Lower lobe of right lung (tissue), 2 donors: ENCODE measurements around the gene HIGD1A. TPM values are rescaled to one million over a fixed set of nuclear protein-coding genes. Genes with fewer than 3 reads are reported as not detected.
A peak's percentile ranks its signal among the peaks of the same experiment; 100 is the strongest.

Experiments
- ATAC-seq, 2 donors: fragments of 200-7000 bp; cut with Tn5 transposase; one replicate each; pipeline ENCODE4 v1.9.1; 2020 to 2022; ENCODE audit warnings: mild to moderate bottlenecking in 2 of 2, moderate library complexity in 2 of 2
- DNase-seq: peaks from one replicate; pipeline ENCODE4 v3.0.0-alpha.2; 2020
- H3K27ac ChIP-seq: fragments of 200-600 bp; one replicate; pipeline ENCODE4 v1.8.0; 2022
- H3K27me3 ChIP-seq: fragments of 200-600 bp; one replicate; pipeline ENCODE4 v1.8.0; 2022; ENCODE audit warnings: low read depth
- H3K36me3 ChIP-seq: fragments of 200-600 bp; one replicate; pipeline ENCODE4 v1.8.0; 2022; ENCODE audit warnings: mild to moderate bottlenecking
- H3K4me1 ChIP-seq: fragments of 200-600 bp; one replicate; pipeline ENCODE4 v1.8.0; 2022
- H3K4me3 ChIP-seq: fragments of 200-600 bp; one replicate; pipeline ENCODE4 v1.8.0; 2022; ENCODE audit warnings: mild to moderate bottlenecking
- H3K9me3 ChIP-seq: fragments of 200-600 bp; one replicate; pipeline ENCODE4 v1.8.0; 2022
- CTCF ChIP-seq: fragments of 200-600 bp; IDR thresholded peaks from one replicate; pipeline ENCODE4 v1.8.0; 2022; ENCODE audit warnings: antibody characterized with exemption, mild to moderate bottlenecking
- intact Hi-C: fragments of 100-400 bp; cut with DNase I; formaldehyde crosslinking; loops from one replicate; pipeline ENCODE4 v1.11.0; 2022
- long read RNA-seq: library from polyadenylated mRNA; unstranded; transcript quantifications from one replicate; pipeline ENCODE4 v2.0.0, GENCODE V29; 2021
- total RNA-seq: library from RNA; stranded (reverse); fragmentation: NEBNext Ultra II Directional; extraction: Animal tissue kit (Norgen Biotek cat#: 25700); gene quantifications from one replicate; pipeline ENCODE4 v1.2.1, GENCODE V29; 2021
- donor health status: DM: no; HTN: yes; CAD: no; lungs with severe emphysema.

Gene HIGD1A
- 83.8 TPM for total RNA-seq
- long read RNA-seq, transcript HIGD1A-204 (4 exons, 585 nt), result minor isoform, 6 of 161 reads
- long read RNA-seq, transcript HIGD1A-201 (4 exons, 1,373 nt), result major isoform, 145 of 161 reads
- long read RNA-seq, partial matches to known transcripts, result 1 of 161 reads
- long read RNA-seq, other reads (novel, unspliced or antisense), result 6 of 161 reads

- no peaks in the 10 kb centered on the region for H3K27me3 ChIP-seq
- no peaks in the 10 kb centered on the region for H3K36me3 ChIP-seq
- H3K4me3 ChIP-seq, result peak within 1 kb of the TSS; percentile 82
- no peaks in the 10 kb centered on the region for H3K9me3 ChIP-seq
- no peak for TF ChIP-seq CTCF
- peak; percentile 100 for ATAC-seq
- DNase-seq, result peak; percentile 97
- H3K4me1 ChIP-seq, result peaks cover 47% of the 10 kb centered on the region
- peak within 1 kb of the TSS; percentile 92 for H3K27ac ChIP-seq
- intact Hi-C loops, result no loop called here
These were observed at the start of gene HIGD1A for GRCh38 chr3:42804106-42804830. Gene HIGD1A, minus strand, starts transcription at chr3:42804490. Its CDS starts 10,237 bp downstream, at chr3:42794253.

- H3K27me3 ChIP-seq, result no peaks in the 10 kb centered on the region
- no peak for ATAC-seq
- H3K4me1 ChIP-seq, result peaks cover 15% of the 10 kb centered on the region
- intact Hi-C loops, result no loop called here
- no peaks in the 10 kb centered on the region for H3K9me3 ChIP-seq
- no peak for DNase-seq
- H3K36me3 ChIP-seq, result no peaks in the 10 kb centered on the region
- no peak for TF ChIP-seq CTCF
- H3K4me3 ChIP-seq, result no peak overlapping the region
- no peak overlapping the region for H3K27ac ChIP-seq
These were observed 49.5 kb upstream of the HIGD1A start for GRCh38 chr3:42853739-42854302.

- no peak for TF ChIP-seq CTCF
- Histone ChIP-seq H3K4me1 (peaks cover 15% of the 10 kb centered on the region), H3K27ac (no peak overlapping the region), H3K27me3 (no peaks in the 10 kb centered on the region), H3K4me3 (no peak overlapping the region), H3K36me3 (no peaks in the 10 kb centered on the region), H3K9me3 (no peaks in the 10 kb centered on the region)
- no peak for ATAC-seq
- intact Hi-C loops, result no loop called here
- DNase-seq, result no peak
These were observed 48.8 kb upstream of the HIGD1A start for GRCh38 chr3:42853056-42853455.

- DNase-seq (no peak), ATAC-seq (no peak)
These were observed 48.2 kb upstream of the HIGD1A start for GRCh38 chr3:42852441-42852840.

More at GRCh38 chr3:42852441-42852840, 48.2 kb upstream of the HIGD1A start:
- Histone ChIP-seq H3K4me1 (peaks cover 19% of the 10 kb centered on the region), H3K9me3 (no peaks in the 10 kb centered on the region), H3K36me3 (no peaks in the 10 kb centered on the region), H3K27me3 (no peaks in the 10 kb centered on the region), H3K27ac (peak overlapping the region; percentile 60), H3K4me3 (no peak overlapping the region)
- no peak for TF ChIP-seq CTCF
- intact Hi-C loops, result no loop called here
